Measurements from ENCODE around the gene TXN. TPM values are rescaled to one million over a fixed set of nuclear protein-coding genes. Genes with fewer than 3 reads are reported as not detected.
"Not testable (repeated sequence)": the region's sequence is repeated elsewhere in the genome, so short reads cannot be mapped to it uniquely, and the experiment has no call there.

TXN gene
- total RNA-seq, 3 donors from 2014 or later: 96.7 to 196 (median 145) TPM

- DNase-seq (ENCODE audit: low spot score in 2 of 2): no peak
- peak overlapping the region; percentile 64 to 84 for H3K27ac ChIP-seq
Measured at GRCh38 chr9:110206389-110206788, 49.9 kb downstream of the TXN start.

GRCh38 chr9:110205612-110206011 lies 50.7 kb downstream of the TXN start:
- H3K36me3 ChIP-seq; intact Hi-C loops (cut with DNase I; ENCODE audit: low total_unique reads); H3K27me3 ChIP-seq; DNase-seq (ENCODE audit: low spot score in 2 of 2); H3K9me3 ChIP-seq; H3K4me1 ChIP-seq: not testable (repeated sequence)
- H3K27ac ChIP-seq: peak overlapping the region in 1 of 2 donors; percentile 64
- peak overlapping the region in 2 of 3 donors; percentile 40 to 45 for H3K4me3 ChIP-seq

More at GRCh38 chr9:110206389-110206788, 49.9 kb downstream of the TXN start:
- Histone ChIP-seq H3K4me3 (peak overlapping the region in 2 of 3 donors; percentile 40 to 45), H3K36me3 (no peaks in the 10 kb centered on the region), H3K4me1 (no peaks in the 10 kb centered on the region), H3K9me3 (no peaks in the 10 kb centered on the region), H3K27me3 (no peaks in the 10 kb centered on the region)
- intact Hi-C loops (cut with DNase I; ENCODE audit: low total_unique reads): no loop called here
- TF ChIP-seq POLR2AphosphoS5 (IDR thresholded peaks at IDR 0.05) (no peak), POLR2A (IDR thresholded peaks at IDR 0.05) (no peak), CTCF (IDR thresholded peaks at IDR 0.05) (no peak)

- H3K4me3 ChIP-seq: no peak overlapping the region
- no peaks in the 10 kb centered on the region for H3K27me3 ChIP-seq
- no peak overlapping the region for H3K27ac ChIP-seq
- intact Hi-C loops (cut with DNase I; ENCODE audit: low total_unique reads): no loop called here
- no peak for DNase-seq (ENCODE audit: low spot score in 2 of 2)
- H3K9me3 ChIP-seq: no peaks in the 10 kb centered on the region
- H3K4me1 ChIP-seq: no peaks in the 10 kb centered on the region
- TF ChIP-seq POLR2A (IDR thresholded peaks at IDR 0.05): no peak
- TF ChIP-seq POLR2AphosphoS5 (IDR thresholded peaks at IDR 0.05): no peak
- TF ChIP-seq CTCF (IDR thresholded peaks at IDR 0.05): no peak
- no peaks in the 10 kb centered on the region for H3K36me3 ChIP-seq
Measured at GRCh38 chr9:110202232-110202631, 54.1 kb downstream of the TXN start.

GRCh38 chr9:110199643-110200042 lies 56.7 kb downstream of the TXN start:
- TF ChIP-seq POLR2AphosphoS5 (IDR thresholded peaks at IDR 0.05): no peak
- no peak for TF ChIP-seq POLR2A (IDR thresholded peaks at IDR 0.05)
- no peak for TF ChIP-seq CTCF (IDR thresholded peaks at IDR 0.05)
- no peaks in the 10 kb centered on the region for H3K4me1 ChIP-seq
- no peaks in the 10 kb centered on the region for H3K36me3 ChIP-seq
- no peak overlapping the region for H3K4me3 ChIP-seq
- no peaks in the 10 kb centered on the region for H3K27me3 ChIP-seq
- DNase-seq (ENCODE audit: low spot score in 2 of 2): no peak
- no peaks in the 10 kb centered on the region for H3K9me3 ChIP-seq
- H3K27ac ChIP-seq: no peak overlapping the region
- intact Hi-C loops (cut with DNase I; ENCODE audit: low total_unique reads): no loop called here

GRCh38 chr9:110198357-110198756 lies 58.0 kb downstream of the TXN start:
- H3K4me1 ChIP-seq: no peaks in the 10 kb centered on the region
- H3K9me3 ChIP-seq: no peaks in the 10 kb centered on the region
- no peak overlapping the region for H3K27ac ChIP-seq
- TF ChIP-seq POLR2AphosphoS5 (IDR thresholded peaks at IDR 0.05) (no peak), CTCF (IDR thresholded peaks at IDR 0.05) (no peak), POLR2A (IDR thresholded peaks at IDR 0.05) (no peak)
- intact Hi-C loops (cut with DNase I; ENCODE audit: low total_unique reads): no loop called here
- H3K27me3 ChIP-seq: no peaks in the 10 kb centered on the region
- no peaks in the 10 kb centered on the region for H3K36me3 ChIP-seq
- DNase-seq (ENCODE audit: low spot score in 2 of 2): no peak
- H3K4me3 ChIP-seq: no peak overlapping the region

Measured in breast epithelium (tissue), 4 donors.